GM12878 (cell line): Measurements from ENCODE around the gene IRF2. TPM values are rescaled to one million over a fixed set of nuclear protein-coding genes. Genes with fewer than 3 reads are reported as not detected.

Experiments
- IKZF2 ChIP-seq, 2 experiments: fragments of 450-650 bp; IDR thresholded peaks; 2 replicates each; pipeline ENCODE4 v1.6.1; 2017; ENCODE audit warnings: mild to moderate bottlenecking in 2 of 2, moderate library complexity in 2 of 2
- JUND ChIP-seq: IDR thresholded peaks from 2 replicates; pipeline ENCODE4 v1.6.1; 2012; ENCODE audit warnings: low read depth, mild to moderate bottlenecking, low read length, improper control_type of control experiment, moderate library complexity
- NBN ChIP-seq: fragments of 450-650 bp; IDR thresholded peaks from 2 replicates; pipeline ENCODE4 v1.6.1; 2016
- NFYA ChIP-seq: IDR thresholded peaks from 2 replicates; pipeline ENCODE4 v1.6.1; 2011; ENCODE audit warnings: low read depth, mild to moderate bottlenecking, low read length, improper control_type of control experiment, borderline replicate concordance
- NR2C1 ChIP-seq: fragments of 450-650 bp; IDR thresholded peaks from 2 replicates; pipeline ENCODE4 v1.6.1; 2017; ENCODE audit warnings: antibody characterized with exemption, mild to moderate bottlenecking, moderate library complexity
- POLR2AphosphoS5 ChIP-seq: IDR thresholded peaks from 2 replicates; pipeline ENCODE4 v1.6.1; 2011; ENCODE audit warnings: mild to moderate bottlenecking, low read length, inconsistent platforms
- RUNX3 ChIP-seq: IDR thresholded peaks from 2 replicates; pipeline ENCODE4 v1.6.1; 2012; ENCODE audit warnings: low read length, inconsistent platforms
- SMAD1 ChIP-seq: fragments of 450-650 bp; IDR thresholded peaks from 2 replicates; pipeline ENCODE4 v1.6.1; 2018; ENCODE audit warnings: mild to moderate bottlenecking, low read depth; ENCODE audit not compliant: partially characterized antibody
- polyA plus RNA-seq, 11 experiments: library from polyadenylated mRNA; depleted of rRNA in 4 of 11; unstranded in 6 of 11; stranded (reverse) in 5 of 11; fragments of >200 nt; fragmentation: Nextera tagmentation in 4 of 11; fragmentation: Illumina TruSeq in 1 of 11; extraction: Ambion mirVana in 4 of 11; extraction: Trizol in 1 of 11; gene quantifications; 1 replicate in 1 of 11; 2 replicates in 10 of 11; pipeline versions ENCODE4 v1.2.1 to v1.2.3, GENCODE V29; 2011 to 2016; ENCODE audit warnings: inconsistent platforms in 2 of 11, missing spikeins in 2 of 11, low read depth in 1 of 11
- total RNA-seq, 4 experiments: library from RNA; depleted of rRNA in 3 of 4; stranded (reverse); fragments of >200 nt in 3 of 4; fragmentation: Illumina TruSeq in 1 of 4; extraction: Trizol in 1 of 4; gene quantifications; 2 replicates each; pipeline versions ENCODE4 v1.2.1 to v1.2.3, GENCODE V29; 2013 to 2021
- TF ChIP-seq, protein P1 (sequence below): IDR thresholded peaks from 2 replicates; pipeline ENCODE4 v1.6.1; 2011; ENCODE audit warnings: low read depth, low read length, improper control_type of control experiment, borderline replicate concordance
- TF ChIP-seq, protein P2 (sequence below): IDR thresholded peaks from 2 replicates; pipeline ENCODE4 v1.6.1; 2011; ENCODE audit warnings: low read depth, mild to moderate bottlenecking, low read length, moderate library complexity, borderline replicate concordance; ENCODE audit errors: extremely low read depth
- TF ChIP-seq, protein P3 (sequence below): fragments of 450-650 bp; formaldehyde crosslinking; IDR thresholded peaks from 2 replicates; pipeline ENCODE4 v1.4.0; 2022; ENCODE audit warnings: mild to moderate bottlenecking, moderate library complexity
- TF ChIP-seq, protein P4 (sequence below): fragments of 450-650 bp; IDR thresholded peaks from 2 replicates; pipeline ENCODE4 v1.6.1; 2018; ENCODE audit warnings: borderline replicate concordance, mild to moderate bottlenecking; ENCODE audit not compliant: partially characterized antibody

IRF2 gene
- total and polyA plus RNA-seq, 10 of the 15 experiments (the other 5 are each of a cell fraction or from before 2014, with no cell fraction given), result 45.1 to 99.3 (median 58.9) TPM

DNA sequence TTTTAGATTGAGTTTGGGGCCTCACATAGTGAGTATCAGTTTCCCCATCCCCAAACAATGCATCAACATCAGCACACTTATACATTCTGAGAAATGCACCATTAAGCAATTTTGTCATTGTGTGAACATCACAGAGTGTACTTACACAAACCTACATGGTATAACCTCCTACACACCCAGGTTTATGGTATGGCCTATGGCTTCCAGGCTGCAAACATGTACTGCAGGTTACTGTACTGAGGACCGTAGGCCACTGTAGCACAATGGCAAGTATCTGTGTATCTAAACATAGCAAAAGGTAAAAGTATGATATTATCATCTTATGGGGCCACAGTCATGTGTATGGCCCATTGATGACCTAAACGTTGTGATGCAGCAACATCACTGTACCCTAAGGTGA lies 7.7 kb downstream of the IRF2 start (continued):
- TF ChIP-seq, protein P1, sequence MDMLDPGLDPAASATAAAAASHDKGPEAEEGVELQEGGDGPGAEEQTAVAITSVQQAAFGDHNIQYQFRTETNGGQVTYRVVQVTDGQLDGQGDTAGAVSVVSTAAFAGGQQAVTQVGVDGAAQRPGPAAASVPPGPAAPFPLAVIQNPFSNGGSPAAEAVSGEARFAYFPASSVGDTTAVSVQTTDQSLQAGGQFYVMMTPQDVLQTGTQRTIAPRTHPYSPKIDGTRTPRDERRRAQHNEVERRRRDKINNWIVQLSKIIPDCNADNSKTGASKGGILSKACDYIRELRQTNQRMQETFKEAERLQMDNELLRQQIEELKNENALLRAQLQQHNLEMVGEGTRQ, result no peak
- no peak for TF ChIP-seq NFYA
- no peak for TF ChIP-seq JUND
- TF ChIP-seq, protein P2, sequence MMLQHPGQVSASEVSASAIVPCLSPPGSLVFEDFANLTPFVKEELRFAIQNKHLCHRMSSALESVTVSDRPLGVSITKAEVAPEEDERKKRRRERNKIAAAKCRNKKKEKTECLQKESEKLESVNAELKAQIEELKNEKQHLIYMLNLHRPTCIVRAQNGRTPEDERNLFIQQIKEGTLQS, result no peak
- TF ChIP-seq NBN, result no peak
- TF ChIP-seq IKZF2 (IDR thresholded peaks at IDR 0.05), result no peak
- TF ChIP-seq, protein P3, sequence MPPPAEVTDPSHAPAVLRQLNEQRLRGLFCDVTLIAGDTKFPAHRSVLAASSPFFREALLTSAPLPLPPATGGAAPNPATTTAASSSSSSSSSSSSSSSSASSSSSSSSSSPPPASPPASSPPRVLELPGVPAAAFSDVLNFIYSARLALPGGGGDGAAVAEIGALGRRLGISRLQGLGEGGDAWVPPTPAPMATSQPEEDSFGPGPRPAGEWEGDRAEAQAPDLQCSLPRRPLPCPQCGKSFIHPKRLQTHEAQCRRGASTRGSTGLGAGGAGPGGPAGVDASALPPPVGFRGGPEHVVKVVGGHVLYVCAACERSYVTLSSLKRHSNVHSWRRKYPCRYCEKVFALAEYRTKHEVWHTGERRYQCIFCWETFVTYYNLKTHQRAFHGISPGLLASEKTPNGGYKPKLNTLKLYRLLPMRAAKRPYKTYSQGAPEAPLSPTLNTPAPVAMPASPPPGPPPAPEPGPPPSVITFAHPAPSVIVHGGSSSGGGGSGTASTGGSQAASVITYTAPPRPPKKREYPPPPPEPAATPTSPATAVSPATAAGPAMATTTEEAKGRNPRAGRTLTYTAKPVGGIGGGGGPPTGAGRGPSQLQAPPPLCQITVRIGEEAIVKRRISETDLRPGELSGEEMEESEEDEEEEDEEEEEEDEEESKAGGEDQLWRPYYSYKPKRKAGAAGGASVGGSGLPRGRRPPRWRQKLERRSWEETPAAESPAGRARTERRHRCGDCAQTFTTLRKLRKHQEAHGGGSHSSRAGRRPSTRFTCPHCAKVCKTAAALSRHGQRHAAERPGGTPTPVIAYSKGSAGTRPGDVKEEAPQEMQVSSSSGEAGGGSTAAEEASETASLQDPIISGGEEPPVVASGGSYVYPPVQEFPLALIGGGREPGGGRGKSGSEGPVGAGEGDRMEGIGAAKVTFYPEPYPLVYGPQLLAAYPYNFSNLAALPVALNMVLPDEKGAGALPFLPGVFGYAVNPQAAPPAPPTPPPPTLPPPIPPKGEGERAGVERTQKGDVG (CRISPR knock-in tag), result no peak
- no peak for TF ChIP-seq SMAD1
- TF ChIP-seq POLR2AphosphoS5, result no peak
- TF ChIP-seq NR2C1, result no peak
- TF ChIP-seq, protein P4, sequence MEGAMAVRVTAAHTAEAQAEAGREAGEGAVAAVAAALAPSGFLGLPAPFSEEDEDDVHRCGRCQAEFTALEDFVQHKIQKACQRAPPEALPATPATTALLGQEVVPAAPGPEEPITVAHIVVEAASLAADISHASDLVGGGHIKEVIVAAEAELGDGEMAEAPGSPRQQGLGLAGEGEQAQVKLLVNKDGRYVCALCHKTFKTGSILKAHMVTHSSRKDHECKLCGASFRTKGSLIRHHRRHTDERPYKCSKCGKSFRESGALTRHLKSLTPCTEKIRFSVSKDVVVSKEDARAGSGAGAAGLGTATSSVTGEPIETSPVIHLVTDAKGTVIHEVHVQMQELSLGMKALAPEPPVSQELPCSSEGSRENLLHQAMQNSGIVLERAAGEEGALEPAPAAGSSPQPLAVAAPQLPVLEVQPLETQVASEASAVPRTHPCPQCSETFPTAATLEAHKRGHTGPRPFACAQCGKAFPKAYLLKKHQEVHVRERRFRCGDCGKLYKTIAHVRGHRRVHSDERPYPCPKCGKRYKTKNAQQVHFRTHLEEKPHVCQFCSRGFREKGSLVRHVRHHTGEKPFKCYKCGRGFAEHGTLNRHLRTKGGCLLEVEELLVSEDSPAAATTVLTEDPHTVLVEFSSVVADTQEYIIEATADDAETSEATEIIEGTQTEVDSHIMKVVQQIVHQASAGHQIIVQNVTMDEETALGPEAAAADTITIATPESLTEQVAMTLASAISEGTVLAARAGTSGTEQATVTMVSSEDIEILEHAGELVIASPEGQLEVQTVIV, result no peak
- no peak for TF ChIP-seq RUNX3
